H1 (cell line): Measurements from ENCODE around the gene MINPP1. TPM values are rescaled to one million over a fixed set of nuclear protein-coding genes. Genes with fewer than 3 reads are reported as not detected.
"Not testable (repeated sequence)": the region's sequence is repeated elsewhere in the genome, so short reads cannot be mapped to it uniquely, and the experiment has no call there.

Source experiments
- CTCF ChIA-PET: fragments of 300-600 bp; sonication (Branson Sonifier 250); formaldehyde crosslinking; loops from one replicate; lab custom pipeline; 2021; ENCODE audit not compliant: partially characterized antibody; lab: Charles Lee
- POLR2A ChIA-PET: fragments of 300-600 bp; sonication (Branson Sonifier 250); formaldehyde crosslinking; loops from one replicate; lab custom pipeline; 2021; ENCODE audit warnings: inconsistent platforms; ENCODE audit not compliant: partially characterized antibody; lab: Charles Lee
- DNase-seq, 2 experiments: peaks; one replicate each; pipeline versions ENCODE4 v3.0.0 to v3.0.0-alpha.2; 2010 to 2022; ENCODE audit warnings: low spot score in 2 of 2, low read depth in 1 of 2, mixed read lengths in 1 of 2
- FAIRE-seq: peaks from 2 replicates; lab custom pipeline; 2011; peaks lifted over from hg19 to GRCh38; lab: Jason Lieb, UNC
- H2AFZ ChIP-seq: 2 replicates; pipeline ENCODE4 v1.8.1; 2012; ENCODE audit warnings: low read length, inconsistent platforms
- H2AK5ac ChIP-seq: 2 replicates; pipeline ENCODE4 v1.6.1; 2013; ENCODE audit warnings: low read depth, low read length
- H2BK120ac ChIP-seq: replicated peaks from 2 replicates; pipeline ENCODE3; 2013; ENCODE audit warnings: low read depth, low read length, inconsistent platforms
- H2BK12ac ChIP-seq: 2 replicates; pipeline ENCODE4 v1.6.1; 2013; ENCODE audit warnings: low read depth, low read length
- H2BK15ac ChIP-seq: 2 replicates; pipeline ENCODE4 v1.6.1; 2013; ENCODE audit warnings: low read length
- H2BK20ac ChIP-seq: 2 replicates; pipeline ENCODE4 v1.6.1; 2013; ENCODE audit warnings: low read length
- H2BK5ac ChIP-seq: 2 replicates; pipeline ENCODE4 v1.6.1; 2013; ENCODE audit warnings: low read depth, low read length
- H3K14ac ChIP-seq: 2 replicates; pipeline ENCODE4 v1.6.1; 2013; ENCODE audit warnings: inconsistent platforms; ENCODE audit not compliant: insufficient read length
- H3K18ac ChIP-seq: 2 replicates; pipeline ENCODE4 v1.6.1; 2013; ENCODE audit warnings: low read length; ENCODE audit errors: extremely low read depth
- H3K23ac ChIP-seq: 2 replicates; pipeline ENCODE4 v1.6.1; 2013; ENCODE audit warnings: inconsistent platforms; ENCODE audit not compliant: insufficient read length
- H3K23me2 ChIP-seq: 2 replicates; pipeline ENCODE4 v1.6.1; 2013; ENCODE audit warnings: low read depth, low read length
- H3K27ac ChIP-seq: 2 replicates; pipeline ENCODE4 v1.6.1; 2011; ENCODE audit warnings: low read depth, low read length, inconsistent platforms
- H3K27me3 ChIP-seq, 4 experiments: replicated peaks in 1 of 4; 1 replicate in 1 of 4; 2 replicates in 3 of 4; pipeline versions ENCODE4 v1.6.1 to v1.8.1; 2011 to 2013; ENCODE audit warnings: low read length in 3 of 4, mild to moderate bottlenecking in 3 of 4, inconsistent platforms in 2 of 4, mixed read lengths in 2 of 4, moderate library complexity in 1 of 4; ENCODE audit not compliant: control insufficient read depth in 3 of 4, insufficient read depth in 3 of 4; ENCODE audit errors: extremely low read depth in 1 of 4
- H3K36me3 ChIP-seq, 4 experiments: 2 replicates each; pipeline versions ENCODE4 v1.6.1 to v1.8.1; 2011 to 2013; ENCODE audit warnings: mild to moderate bottlenecking in 4 of 4, low read length in 3 of 4, moderate library complexity in 2 of 4, control low read depth in 1 of 4, inconsistent platforms in 1 of 4; ENCODE audit not compliant: insufficient read depth in 4 of 4, control insufficient read depth in 2 of 4
- H3K4ac ChIP-seq: replicated peaks from 2 replicates; pipeline ENCODE3; 2013; ENCODE audit warnings: low read length, low read depth, mixed read lengths, inconsistent platforms; ENCODE audit not compliant: insufficient read length
- H3K4me1 ChIP-seq, 4 experiments: replicated peaks in 1 of 4; 1 replicate in 1 of 4; 2 replicates in 3 of 4; pipeline versions ENCODE4 v1.6.1 to v1.8.1; 2011 to 2013; ENCODE audit warnings: low read length in 3 of 4, inconsistent platforms in 2 of 4, mixed read lengths in 1 of 4; ENCODE audit not compliant: insufficient read depth in 4 of 4, control insufficient read depth in 3 of 4
- H3K4me2 ChIP-seq, 2 experiments: 2 replicates each; pipeline versions ENCODE4 v1.6.1 to v1.8.1; 2011 to 2013; ENCODE audit warnings: low read depth in 2 of 2, low read length in 2 of 2, control low read depth in 1 of 2, inconsistent platforms in 1 of 2, mild to moderate bottlenecking in 1 of 2; ENCODE audit not compliant: insufficient read depth in 1 of 2
- H3K4me3 ChIP-seq, 4 experiments: fragments of 200-600, 300-600 bp in 1 of 4; sonication (generic), shearing (Covaris generic), sonication (Bioruptor Twin) in 1 of 4; 2 replicates each; pipeline versions ENCODE4 v1.5.1 to v1.8.1; 2011 to 2016; ENCODE audit warnings: low read length in 4 of 4, low read depth in 3 of 4, control low read depth in 2 of 4, inconsistent platforms in 2 of 4, mild to moderate bottlenecking in 2 of 4, mixed read lengths in 1 of 4, moderate library complexity in 1 of 4; ENCODE audit not compliant: insufficient read depth in 2 of 4; ENCODE audit errors: extremely low read depth in 1 of 4
- H3K56ac ChIP-seq: replicated peaks from 2 replicates; pipeline ENCODE3; 2013; ENCODE audit warnings: low read depth, mild to moderate bottlenecking, mixed read lengths, low read length, inconsistent platforms; ENCODE audit not compliant: insufficient read length
- H3K79me1 ChIP-seq: 2 replicates; pipeline ENCODE4 v1.6.1; 2013; ENCODE audit warnings: low read depth, low read length, control low read depth
- H3K79me2 ChIP-seq, 2 experiments: 2 replicates each; pipeline versions ENCODE4 v1.6.1 to v1.8.1; 2012 to 2013; ENCODE audit warnings: low read length in 2 of 2, mild to moderate bottlenecking in 2 of 2, inconsistent platforms in 1 of 2; ENCODE audit not compliant: insufficient read depth in 2 of 2, control insufficient read depth in 1 of 2
- H3K9ac ChIP-seq, 4 experiments: replicated peaks in 1 of 4; 1 replicate in 1 of 4; 2 replicates in 3 of 4; pipeline versions ENCODE4 v1.6.1 to v1.8.1; 2011 to 2013; ENCODE audit warnings: low read depth in 3 of 4, low read length in 3 of 4, control low read depth in 2 of 4, mild to moderate bottlenecking in 2 of 4, moderate library complexity in 2 of 4, inconsistent platforms in 1 of 4; ENCODE audit errors: extremely low read depth in 1 of 4
- H3K9me3 ChIP-seq, 2 experiments: 2 replicates each; pipeline versions ENCODE4 v1.6.1 to v1.8.1; 2012 to 2013; ENCODE audit warnings: mild to moderate bottlenecking in 2 of 2, moderate library complexity in 2 of 2, control low read depth in 1 of 2, inconsistent platforms in 1 of 2, low read depth in 1 of 2, low read length in 1 of 2, mixed read lengths in 1 of 2; ENCODE audit not compliant: insufficient read depth in 2 of 2
- H4K20me1 ChIP-seq, 2 experiments: replicated peaks in 1 of 2; 2 replicates each; pipeline versions ENCODE3 to v1.8.1; 2011 to 2013; ENCODE audit warnings: inconsistent platforms in 2 of 2, low read length in 2 of 2, mild to moderate bottlenecking in 1 of 2; ENCODE audit not compliant: insufficient read depth in 2 of 2, control insufficient read depth in 1 of 2
- H4K5ac ChIP-seq: 2 replicates; pipeline ENCODE4 v1.6.1; 2013; ENCODE audit warnings: low read length, low read depth, mixed read lengths, inconsistent platforms; ENCODE audit not compliant: insufficient read length
- H4K8ac ChIP-seq: 2 replicates; pipeline ENCODE4 v1.8.0; 2013; ENCODE audit warnings: mild to moderate bottlenecking, moderate library complexity, low read length, inconsistent platforms; ENCODE audit not compliant: insufficient read depth; ENCODE audit errors: extremely low read depth
- H4K91ac ChIP-seq: replicated peaks from 2 replicates; pipeline ENCODE3; 2013; ENCODE audit warnings: low read length, mixed read lengths, inconsistent platforms; ENCODE audit not compliant: insufficient read length
- WGBS, 2 experiments: shearing (Covaris generic) in 1 of 2; methylation state at CpG; one replicate each; pipeline versions ENCODE4 v1.1.6 to v1.1.7; 2013 to 2015; ENCODE audit warnings: low lambda C conversion rate in 2 of 2, mixed read lengths in 2 of 2, inconsistent platforms in 1 of 2, low coverage in 1 of 2, missing lambda C conversion rate in 1 of 2; ENCODE audit not compliant: insufficient replicate concordance in 2 of 2, insufficient coverage in 1 of 2, insufficient read length in 1 of 2; ENCODE audit errors: extremely low coverage in 1 of 2, missing lambda C conversion rate in 1 of 2; 5-methylcytosine and 5-hydroxymethylcytosine counted together
- polyA plus RNA-seq, 7 experiments: library from polyadenylated mRNA; depleted of rRNA in 3 of 7; stranded (reverse) in 5 of 7; unstranded in 2 of 7; fragments of >200 nt in 5 of 7; fragments of 200-250 nt in 2 of 7; gene quantifications; 1 replicate in 5 of 7; 2 replicates in 1 of 7; 4 replicates in 1 of 7; pipeline versions ENCODE4 v1.2.1 to v1.2.3, GENCODE V29; 2011 to 2013; ENCODE audit warnings: missing spikeins in 2 of 7, mixed read lengths in 2 of 7
- total RNA-seq: library from RNA; stranded (reverse); fragmentation: NEBNext Ultra II Directional; extraction: Animal tissue kit (Norgen Biotek cat#: 25700); gene quantifications from 2 replicates; pipeline ENCODE4 v1.2.1, GENCODE V29; 2021

MINPP1 gene
- total and polyA plus RNA-seq, 2 of the 8 experiments (the other 6 are each of a cell fraction or from before 2014, with no cell fraction given): 13.6 to 27.2 TPM

DNA sequence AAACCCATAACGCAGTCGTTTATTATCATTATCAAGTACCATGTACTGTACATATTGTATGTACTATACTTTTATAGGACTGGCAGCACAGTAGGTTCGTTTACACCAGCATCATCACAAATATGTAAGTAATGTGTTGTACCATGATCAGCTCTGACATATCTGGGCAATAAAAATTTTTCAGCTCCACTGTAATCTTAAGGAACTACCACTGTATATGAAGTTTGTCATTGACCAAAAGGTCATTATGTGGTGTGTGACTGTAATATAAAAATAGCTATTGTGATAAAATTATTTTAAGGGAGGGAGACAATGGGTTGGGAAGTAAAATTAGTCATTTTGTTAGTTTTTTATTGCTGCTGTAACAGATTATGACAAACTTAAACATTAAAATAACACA lies 14.4 kb upstream of the MINPP1 start:
- H3K56ac ChIP-seq, H3K27me3 ChIP-seq, POLR2A ChIA-PET, H3K36me3 ChIP-seq, H3K14ac ChIP-seq, H2BK5ac ChIP-seq, H4K5ac ChIP-seq, DNase-seq, H4K20me1 ChIP-seq, H3K4me2 ChIP-seq, H3K23ac ChIP-seq, H2BK120ac ChIP-seq, H3K4me1 ChIP-seq, H3K27ac ChIP-seq, H3K79me2 ChIP-seq, CTCF ChIA-PET, H3K79me1 ChIP-seq, H3K9me3 ChIP-seq, H4K91ac ChIP-seq, H4K8ac ChIP-seq, H2AFZ ChIP-seq, FAIRE-seq, H3K9ac ChIP-seq, H3K4me3 ChIP-seq, H3K23me2 ChIP-seq, H2BK12ac ChIP-seq, H2BK15ac ChIP-seq, H3K4ac ChIP-seq, H2AK5ac ChIP-seq, H2BK20ac ChIP-seq, H3K18ac ChIP-seq: not testable (repeated sequence)
- no CpG with 5 or more reads among the region's 3 CpGs for WGBS, 2 experiments

DNA sequence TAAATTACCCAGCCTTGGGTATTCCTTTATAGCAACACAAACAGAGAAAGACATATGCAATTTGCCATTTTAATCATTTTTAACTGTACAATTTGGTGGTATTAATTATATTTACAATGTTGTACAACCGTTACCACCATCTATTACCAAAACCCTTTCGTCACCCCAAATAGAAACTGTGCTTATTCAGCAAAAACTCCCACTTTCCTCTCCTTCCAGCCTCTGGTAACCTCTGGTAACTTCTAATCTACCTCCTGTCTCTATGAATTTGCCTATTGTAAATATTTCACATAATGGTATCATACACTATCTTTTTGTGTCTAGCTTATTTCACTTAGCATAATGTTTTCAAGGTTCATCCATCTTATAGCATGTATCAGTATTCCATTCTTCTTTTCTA lies 12.2 kb upstream of the MINPP1 start:
- H3K79me2 ChIP-seq, H2AFZ ChIP-seq, H3K27ac ChIP-seq, CTCF ChIA-PET, H4K20me1 ChIP-seq, H3K56ac ChIP-seq, H4K5ac ChIP-seq, FAIRE-seq, H4K91ac ChIP-seq, H2BK15ac ChIP-seq, H3K27me3 ChIP-seq, H3K4ac ChIP-seq, H3K4me3 ChIP-seq, H2BK12ac ChIP-seq, H3K18ac ChIP-seq, H2AK5ac ChIP-seq, H3K23ac ChIP-seq, DNase-seq, H3K4me2 ChIP-seq, H3K23me2 ChIP-seq, H2BK120ac ChIP-seq, H3K14ac ChIP-seq, H2BK20ac ChIP-seq, H3K9me3 ChIP-seq, H3K79me1 ChIP-seq, H4K8ac ChIP-seq, H3K4me1 ChIP-seq, H3K36me3 ChIP-seq, H3K9ac ChIP-seq, H2BK5ac ChIP-seq, POLR2A ChIA-PET: not testable (repeated sequence)
- 91 to 100% methylated on average over 1 to 2 of the region's 2 CpGs for WGBS, 2 experiments
